Astrocyte (in vitro differentiated cells and primary cell): ENCODE data around the gene KCNJ4. TPM values are rescaled to one million over a fixed set of nuclear protein-coding genes. Genes with fewer than 3 reads are reported as not detected.
"Not testable (repeated sequence)": the region's sequence is repeated elsewhere in the genome, so short reads cannot be mapped to it uniquely, and the experiment has no call there.

Source experiments
- DNase-seq: peaks from one replicate; pipeline ENCODE4 v3.0.0-alpha.2; 2010; ENCODE audit warnings: low read depth
- FAIRE-seq: peaks from 2 replicates; lab custom pipeline; 2011; peaks lifted over from hg19 to GRCh38; lab: Jason Lieb, UNC
- H2AFZ ChIP-seq: 2 replicates; pipeline ENCODE4 v1.6.0; 2012; ENCODE audit warnings: low read depth, low read length, inconsistent platforms
- H3K27ac ChIP-seq: 2 replicates; pipeline ENCODE4 v1.5.1; 2011; ENCODE audit warnings: low read depth, low read length, inconsistent platforms
- H3K27me3 ChIP-seq: 2 replicates; pipeline ENCODE4 v1.6.0; 2011; ENCODE audit warnings: low read length, inconsistent platforms; ENCODE audit not compliant: insufficient read depth
- H3K36me3 ChIP-seq: 2 replicates; pipeline ENCODE4 v1.5.1; 2011; ENCODE audit warnings: low read length, inconsistent platforms; ENCODE audit not compliant: insufficient read depth
- H3K4me1 ChIP-seq: 2 replicates; pipeline ENCODE4 v1.5.1; 2011; ENCODE audit warnings: low read length, inconsistent platforms; ENCODE audit not compliant: insufficient read depth
- H3K4me2 ChIP-seq: 2 replicates; pipeline ENCODE4 v1.6.0; 2012; ENCODE audit warnings: low read length, inconsistent platforms
- H3K4me3 ChIP-seq: 2 replicates; pipeline ENCODE4 v1.5.1; 2011; ENCODE audit warnings: low read depth, mild to moderate bottlenecking, low read length, inconsistent platforms; ENCODE audit not compliant: insufficient read depth
- H3K79me2 ChIP-seq: 2 replicates; pipeline ENCODE4 v1.6.0; 2012; ENCODE audit warnings: mild to moderate bottlenecking, low read length, inconsistent platforms; ENCODE audit not compliant: insufficient read depth
- H3K9ac ChIP-seq: 2 replicates; pipeline ENCODE4 v1.6.0; 2012; ENCODE audit warnings: mild to moderate bottlenecking, low read length, inconsistent platforms
- H3K9me3 ChIP-seq: 2 replicates; pipeline ENCODE4 v1.5.1; 2012; ENCODE audit warnings: low read depth, mild to moderate bottlenecking, low read length, inconsistent platforms; ENCODE audit not compliant: insufficient read depth
- H4K20me1 ChIP-seq: 2 replicates; pipeline ENCODE4 v1.6.0; 2012; ENCODE audit warnings: low read length, inconsistent platforms; ENCODE audit not compliant: insufficient read depth
- H3K27ac Mint-ChIP-seq: one replicate; pipeline ENCODE4 v1.8.0; 2021; ENCODE audit warnings: mild to moderate bottlenecking, mixed read lengths; ENCODE audit not compliant: unreplicated experiment
- H3K27me3 Mint-ChIP-seq: one replicate; pipeline ENCODE4 v1.8.0; 2021; ENCODE audit warnings: low read depth, mixed read lengths; ENCODE audit not compliant: unreplicated experiment
- H3K36me3 Mint-ChIP-seq: one replicate; pipeline ENCODE4 v1.8.0; 2021; ENCODE audit warnings: low read depth, mixed read lengths; ENCODE audit not compliant: unreplicated experiment
- H3K4me1 Mint-ChIP-seq: one replicate; pipeline ENCODE4 v1.8.0; 2021; ENCODE audit warnings: low read depth, mixed read lengths; ENCODE audit not compliant: unreplicated experiment
- H3K4me3 Mint-ChIP-seq: one replicate; pipeline ENCODE4 v1.8.0; 2021; ENCODE audit warnings: mild to moderate bottlenecking, moderate library complexity, mixed read lengths; ENCODE audit not compliant: unreplicated experiment
- H3K9me3 Mint-ChIP-seq: one replicate; pipeline ENCODE4 v1.8.0; 2021; ENCODE audit warnings: mild to moderate bottlenecking, mixed read lengths; ENCODE audit not compliant: unreplicated experiment
- EZH2 ChIP-seq: IDR thresholded peaks from 2 replicates; pipeline ENCODE4 v1.6.1; 2012; ENCODE audit warnings: mild to moderate bottlenecking, low read length, inconsistent platforms; ENCODE audit not compliant: insufficient read depth
- total RNA-seq: library from RNA; stranded (reverse); gene quantifications from 2 replicates; pipeline ENCODE4 v1.2.1, GENCODE V29; 2021
- TF ChIP-seq, protein P1 (sequence below): IDR thresholded peaks from 2 replicates; pipeline ENCODE4 v1.5.1; 2011; ENCODE audit warnings: low read depth, mild to moderate bottlenecking, inconsistent platforms, low read length, moderate library complexity; ENCODE audit not compliant: insufficient read depth

The KCNJ4 gene
- total RNA-seq, 1 donor from 2014 or later = 0.30 TPM

DNA sequence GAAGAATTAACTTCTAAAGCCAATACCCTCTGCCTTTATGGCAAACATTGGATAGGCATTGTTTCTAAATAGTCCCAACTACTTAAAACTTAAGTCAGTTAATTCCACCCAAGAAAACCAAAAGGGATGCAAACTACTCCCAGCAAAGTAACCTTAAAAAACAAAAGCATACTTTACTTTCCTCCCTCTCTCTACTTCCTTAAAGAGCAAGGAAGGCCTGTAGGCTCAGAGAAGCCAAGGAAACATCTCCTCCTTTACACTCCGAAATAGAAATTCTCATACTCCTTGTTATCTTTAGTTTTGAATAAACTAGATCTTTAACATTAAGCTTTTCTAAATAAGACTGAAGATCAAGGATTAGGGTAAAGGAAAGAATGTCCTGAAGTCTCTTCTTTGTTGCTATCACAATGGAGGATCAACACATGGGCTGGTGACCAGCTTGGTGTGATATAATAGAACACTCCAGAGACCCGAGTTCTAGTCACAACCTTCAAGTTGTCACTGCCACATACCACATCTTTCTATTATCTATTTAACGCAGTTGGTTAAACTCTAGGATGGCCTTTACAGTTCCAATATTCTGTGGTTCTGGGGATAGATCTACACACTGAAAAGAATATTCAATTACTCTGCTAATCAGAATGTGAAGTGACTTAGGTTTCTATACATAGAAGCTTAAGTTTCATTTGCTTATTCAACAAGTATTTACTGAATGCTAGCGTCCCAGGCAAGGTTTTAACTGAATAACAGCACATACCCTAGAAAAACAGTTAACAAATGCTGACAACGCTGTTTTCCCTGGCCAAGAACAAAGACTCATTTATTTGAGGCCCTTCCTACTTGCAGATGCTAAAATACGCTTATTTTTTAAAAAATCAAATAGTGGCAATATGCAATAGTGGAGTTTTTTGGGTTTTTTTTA, 66.2 kb downstream of the KCNJ4 start:
- not testable (repeated sequence) for H2AFZ ChIP-seq, H3K9ac ChIP-seq, H3K4me2 ChIP-seq, DNase-seq, H3K27ac ChIP-seq, H3K4me3 ChIP-seq, H3K27me3 Mint-ChIP-seq, H3K27me3 ChIP-seq, H3K4me3 Mint-ChIP-seq, H3K27ac Mint-ChIP-seq, H3K36me3 Mint-ChIP-seq, FAIRE-seq, H3K36me3 ChIP-seq, H3K9me3 ChIP-seq, H3K4me1 ChIP-seq, H3K9me3 Mint-ChIP-seq
- peaks cover 43% of the 10 kb centered on the region for H3K79me2 ChIP-seq
- H4K20me1 ChIP-seq = peaks cover 18% of the 10 kb centered on the region
- H3K4me1 Mint-ChIP-seq = peaks cover 33% of the 10 kb centered on the region

DNA sequence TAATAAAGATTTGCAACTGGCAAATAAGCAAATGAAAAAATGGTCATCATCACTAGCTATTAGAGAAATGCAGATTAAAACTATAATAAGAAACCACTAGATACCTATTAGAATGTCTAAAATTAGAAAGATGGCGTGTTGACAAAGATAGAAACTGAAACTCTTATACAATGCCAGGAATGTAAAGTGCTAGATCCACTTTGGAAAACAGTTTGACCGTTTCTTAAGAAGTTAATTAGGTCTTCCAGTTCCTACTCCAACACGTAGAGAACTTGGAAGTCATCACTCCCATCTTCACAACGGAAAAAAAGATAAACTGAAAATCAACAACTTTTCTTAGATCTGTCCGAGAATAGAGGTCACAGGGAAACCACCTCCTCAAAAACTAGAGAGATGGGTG, 68.1 kb downstream of the KCNJ4 start:
- H3K9me3 Mint-ChIP-seq, H3K36me3 Mint-ChIP-seq, H3K27ac Mint-ChIP-seq, H3K27ac ChIP-seq, H3K4me3 Mint-ChIP-seq, FAIRE-seq, H3K9ac ChIP-seq, H2AFZ ChIP-seq, H3K4me2 ChIP-seq, H3K4me3 ChIP-seq, H3K4me1 ChIP-seq, H3K36me3 ChIP-seq, H3K27me3 ChIP-seq, H3K27me3 Mint-ChIP-seq, H3K9me3 ChIP-seq: not testable (repeated sequence)
- H4K20me1 ChIP-seq = peaks cover 33% of the 10 kb centered on the region
- peak; percentile 3 for DNase-seq
- H3K79me2 ChIP-seq = peaks cover 51% of the 10 kb centered on the region
- peaks cover 24% of the 10 kb centered on the region for H3K4me1 Mint-ChIP-seq

DNA sequence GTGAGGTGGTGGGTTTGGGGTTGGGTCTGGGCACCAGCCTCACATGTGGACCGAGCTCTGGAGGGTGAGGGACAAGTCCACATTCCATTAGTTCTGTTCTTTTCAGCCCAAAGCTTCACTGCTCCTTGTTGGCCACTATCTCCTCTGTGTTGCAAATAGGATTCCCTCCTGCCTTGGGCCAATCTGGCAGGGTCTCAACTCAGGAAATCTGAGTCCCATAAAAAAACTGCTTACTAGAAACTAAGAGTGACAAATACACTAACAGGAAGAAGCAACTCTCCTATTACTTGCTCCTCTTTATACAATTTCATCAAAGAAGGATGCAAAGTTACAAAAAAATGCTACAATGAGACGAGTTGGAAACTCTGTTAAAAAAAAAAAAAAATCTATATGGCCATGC, 71.6 kb downstream of the KCNJ4 start:
- Mint-ChIP-seq H3K27ac (no peak overlapping the region), H3K4me3 (no peak overlapping the region), H3K27me3 (no peaks in the 10 kb centered on the region), H3K9me3 (no peaks in the 10 kb centered on the region), H3K4me1 (peaks cover 14% of the 10 kb centered on the region), H3K36me3 (peaks cover 10% of the 10 kb centered on the region)
- Histone ChIP-seq H3K79me2 (peaks cover 29% of the 10 kb centered on the region), H3K4me2 (no peak overlapping the region), H3K9me3 (no peaks in the 10 kb centered on the region), H3K9ac (no peak overlapping the region), H3K4me3 (no peak overlapping the region), H2AFZ (no peak overlapping the region), H3K27me3 (no peaks in the 10 kb centered on the region), H3K36me3 (no peaks in the 10 kb centered on the region), H4K20me1 (peaks cover 27% of the 10 kb centered on the region), H3K4me1 (no peaks in the 10 kb centered on the region), H3K27ac (no peak overlapping the region)
- TF ChIP-seq, protein P1, sequence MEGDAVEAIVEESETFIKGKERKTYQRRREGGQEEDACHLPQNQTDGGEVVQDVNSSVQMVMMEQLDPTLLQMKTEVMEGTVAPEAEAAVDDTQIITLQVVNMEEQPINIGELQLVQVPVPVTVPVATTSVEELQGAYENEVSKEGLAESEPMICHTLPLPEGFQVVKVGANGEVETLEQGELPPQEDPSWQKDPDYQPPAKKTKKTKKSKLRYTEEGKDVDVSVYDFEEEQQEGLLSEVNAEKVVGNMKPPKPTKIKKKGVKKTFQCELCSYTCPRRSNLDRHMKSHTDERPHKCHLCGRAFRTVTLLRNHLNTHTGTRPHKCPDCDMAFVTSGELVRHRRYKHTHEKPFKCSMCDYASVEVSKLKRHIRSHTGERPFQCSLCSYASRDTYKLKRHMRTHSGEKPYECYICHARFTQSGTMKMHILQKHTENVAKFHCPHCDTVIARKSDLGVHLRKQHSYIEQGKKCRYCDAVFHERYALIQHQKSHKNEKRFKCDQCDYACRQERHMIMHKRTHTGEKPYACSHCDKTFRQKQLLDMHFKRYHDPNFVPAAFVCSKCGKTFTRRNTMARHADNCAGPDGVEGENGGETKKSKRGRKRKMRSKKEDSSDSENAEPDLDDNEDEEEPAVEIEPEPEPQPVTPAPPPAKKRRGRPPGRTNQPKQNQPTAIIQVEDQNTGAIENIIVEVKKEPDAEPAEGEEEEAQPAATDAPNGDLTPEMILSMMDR = no peak
- no peak for TF ChIP-seq EZH2
- no peak for DNase-seq
- FAIRE-seq = no peak

DNA sequence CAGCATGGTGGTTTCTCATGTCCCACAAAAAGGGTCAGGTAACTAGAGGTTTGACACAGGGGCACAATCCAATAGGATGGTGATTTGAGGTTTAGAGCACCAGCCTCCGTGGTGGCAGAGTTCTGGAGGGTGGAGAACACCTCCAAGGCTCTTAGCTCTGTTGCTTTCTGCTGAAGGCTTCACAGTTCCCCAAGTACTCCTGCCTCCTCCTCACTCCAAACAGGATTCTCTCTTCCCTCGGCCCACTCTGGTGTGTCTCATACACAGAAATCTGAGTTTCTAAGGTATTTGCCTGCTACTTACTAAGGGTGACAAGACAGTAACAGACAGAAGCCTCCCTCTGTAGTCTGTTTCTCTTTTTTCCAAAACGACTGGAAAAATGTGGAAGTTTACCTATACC, 73.6 kb downstream of the KCNJ4 start:
- H3K9me3 ChIP-seq, H3K9me3 Mint-ChIP-seq, DNase-seq, H3K27me3 ChIP-seq, H2AFZ ChIP-seq, H3K4me1 ChIP-seq, H3K9ac ChIP-seq, FAIRE-seq, H3K4me1 Mint-ChIP-seq, H3K4me3 ChIP-seq, H3K4me2 ChIP-seq, H3K27me3 Mint-ChIP-seq, H3K36me3 ChIP-seq, H3K27ac ChIP-seq, H3K27ac Mint-ChIP-seq, H3K4me3 Mint-ChIP-seq: not testable (repeated sequence)
- Histone ChIP-seq H4K20me1 (peaks cover 27% of the 10 kb centered on the region), H3K79me2 (peaks cover 24% of the 10 kb centered on the region)
- peaks cover 17% of the 10 kb centered on the region for H3K36me3 Mint-ChIP-seq
